Measurements from ENCODE around the gene XRN2.

XRN2 gene

DNA sequence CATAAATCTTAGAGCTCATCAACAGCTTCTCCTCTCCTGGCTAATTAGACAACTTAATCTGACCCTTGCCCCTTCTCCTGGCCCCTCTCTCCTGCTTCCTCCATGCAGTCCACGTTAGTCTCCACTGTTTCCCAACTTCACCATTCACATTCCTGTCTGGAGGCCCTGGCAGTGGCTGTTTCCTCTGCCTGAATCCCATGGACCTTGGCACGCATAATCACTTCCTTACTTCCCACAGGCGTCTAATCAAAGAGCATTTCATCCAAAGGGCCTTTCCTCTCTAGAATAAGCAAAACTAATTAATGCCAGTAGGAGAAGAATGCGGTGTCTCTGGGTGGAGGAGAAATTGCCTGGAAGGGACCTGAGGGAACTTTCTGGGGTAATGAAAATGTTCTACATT is 16.4 kb upstream of the XRN2 start:
- TF ChIP-seq, protein P1, sequence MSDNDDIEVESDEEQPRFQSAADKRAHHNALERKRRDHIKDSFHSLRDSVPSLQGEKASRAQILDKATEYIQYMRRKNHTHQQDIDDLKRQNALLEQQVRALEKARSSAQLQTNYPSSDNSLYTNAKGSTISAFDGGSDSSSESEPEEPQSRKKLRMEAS (IDR thresholded peaks at IDR 0.05): no peak
- TF ChIP-seq TAF1 (IDR thresholded peaks at IDR 0.05; ENCODE audit: low read depth) (no peak), CEBPB (IDR thresholded peaks at IDR 0.05) (no peak), CREB1 (IDR thresholded peaks at IDR 0.05; ENCODE audit: low read depth) (no peak)

DNA sequence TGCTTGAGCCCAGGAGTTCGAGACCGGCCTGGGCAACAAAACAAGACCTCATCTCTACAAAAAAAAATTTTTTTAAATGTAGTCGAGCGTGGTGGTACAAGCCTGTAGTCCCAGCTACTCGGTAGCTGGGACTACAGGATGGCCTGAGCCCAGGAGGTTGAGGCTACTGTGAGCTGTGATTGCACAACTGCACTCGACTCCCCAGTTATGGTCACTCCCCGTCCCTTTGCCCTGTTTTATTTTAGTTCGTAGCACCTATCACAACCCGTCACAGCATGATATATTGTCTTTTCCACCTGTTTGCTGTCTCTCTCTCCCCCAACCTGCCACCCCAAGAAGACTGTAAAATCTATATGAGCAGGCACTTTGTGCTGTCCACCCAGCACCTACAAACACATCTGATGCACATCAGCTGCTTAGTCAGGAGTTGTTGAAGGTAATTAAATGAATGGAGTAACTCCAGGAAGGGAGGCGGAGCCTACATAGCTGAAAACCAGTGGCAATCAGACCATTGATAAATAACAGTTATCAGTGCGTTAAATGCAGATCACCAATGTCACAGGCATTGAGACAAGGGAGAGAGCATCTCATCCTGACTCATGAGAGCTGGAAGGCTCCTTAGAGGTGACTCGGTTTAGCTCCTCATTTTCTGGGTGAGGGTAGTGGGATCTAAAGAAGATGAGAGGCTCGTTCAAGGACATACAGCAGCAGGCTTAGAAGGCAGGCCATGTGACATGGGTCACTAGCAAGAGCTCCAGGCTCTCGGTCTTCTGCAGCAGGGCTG is 14.4 kb upstream of the XRN2 start:
- TF ChIP-seq TCF12 (IDR thresholded peaks at IDR 0.05; ENCODE audit: low read depth): no peak

DNA sequence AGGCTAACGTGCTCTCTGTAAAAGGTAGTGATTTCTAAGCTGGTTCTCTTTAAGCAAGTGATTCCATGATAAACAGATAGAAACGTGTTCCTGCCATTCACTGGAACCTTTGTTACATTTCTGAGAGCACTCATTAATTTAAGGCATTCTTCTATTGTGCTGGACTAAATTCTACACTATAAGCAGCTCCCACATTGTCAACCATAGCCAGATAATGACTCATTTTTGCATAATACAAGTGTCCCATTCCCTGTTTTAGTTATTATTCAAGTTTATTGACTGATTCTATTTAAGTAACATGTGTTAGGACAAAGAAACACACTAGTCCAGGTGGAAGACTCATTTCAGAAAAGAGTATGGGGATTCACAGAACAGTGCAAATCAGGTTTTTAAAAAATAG is 13.5 kb upstream of the XRN2 start:
- no peak for TF ChIP-seq NFIC (IDR thresholded peaks at IDR 0.05)
- no peak for TF ChIP-seq TEAD4 (IDR thresholded peaks at IDR 0.05)
- TF ChIP-seq, protein P1 (IDR thresholded peaks at IDR 0.05): no peak
- no peak for TF ChIP-seq CREB1 (IDR thresholded peaks at IDR 0.05; ENCODE audit: low read depth)
- TF ChIP-seq EGR1 (IDR thresholded peaks at IDR 0.05): no peak
- TF ChIP-seq FOXM1 (IDR thresholded peaks at IDR 0.05; ENCODE audit: borderline replicate concordance, low read depth): no peak
- no peak for TF ChIP-seq CEBPB (IDR thresholded peaks at IDR 0.05)
- TF ChIP-seq, protein P2, sequence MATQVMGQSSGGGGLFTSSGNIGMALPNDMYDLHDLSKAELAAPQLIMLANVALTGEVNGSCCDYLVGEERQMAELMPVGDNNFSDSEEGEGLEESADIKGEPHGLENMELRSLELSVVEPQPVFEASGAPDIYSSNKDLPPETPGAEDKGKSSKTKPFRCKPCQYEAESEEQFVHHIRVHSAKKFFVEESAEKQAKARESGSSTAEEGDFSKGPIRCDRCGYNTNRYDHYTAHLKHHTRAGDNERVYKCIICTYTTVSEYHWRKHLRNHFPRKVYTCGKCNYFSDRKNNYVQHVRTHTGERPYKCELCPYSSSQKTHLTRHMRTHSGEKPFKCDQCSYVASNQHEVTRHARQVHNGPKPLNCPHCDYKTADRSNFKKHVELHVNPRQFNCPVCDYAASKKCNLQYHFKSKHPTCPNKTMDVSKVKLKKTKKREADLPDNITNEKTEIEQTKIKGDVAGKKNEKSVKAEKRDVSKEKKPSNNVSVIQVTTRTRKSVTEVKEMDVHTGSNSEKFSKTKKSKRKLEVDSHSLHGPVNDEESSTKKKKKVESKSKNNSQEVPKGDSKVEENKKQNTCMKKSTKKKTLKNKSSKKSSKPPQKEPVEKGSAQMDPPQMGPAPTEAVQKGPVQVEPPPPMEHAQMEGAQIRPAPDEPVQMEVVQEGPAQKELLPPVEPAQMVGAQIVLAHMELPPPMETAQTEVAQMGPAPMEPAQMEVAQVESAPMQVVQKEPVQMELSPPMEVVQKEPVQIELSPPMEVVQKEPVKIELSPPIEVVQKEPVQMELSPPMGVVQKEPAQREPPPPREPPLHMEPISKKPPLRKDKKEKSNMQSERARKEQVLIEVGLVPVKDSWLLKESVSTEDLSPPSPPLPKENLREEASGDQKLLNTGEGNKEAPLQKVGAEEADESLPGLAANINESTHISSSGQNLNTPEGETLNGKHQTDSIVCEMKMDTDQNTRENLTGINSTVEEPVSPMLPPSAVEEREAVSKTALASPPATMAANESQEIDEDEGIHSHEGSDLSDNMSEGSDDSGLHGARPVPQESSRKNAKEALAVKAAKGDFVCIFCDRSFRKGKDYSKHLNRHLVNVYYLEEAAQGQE (IDR thresholded peaks at IDR 0.05; ENCODE audit: low read depth): no peak
- no peak for TF ChIP-seq TCF12 (IDR thresholded peaks at IDR 0.05; ENCODE audit: low read depth)
- TF ChIP-seq RAD21 (IDR thresholded peaks at IDR 0.05; ENCODE audit: low read depth): no peak
- TF ChIP-seq YY1 (IDR thresholded peaks at IDR 0.05; ENCODE audit: low read depth): no peak
- TF ChIP-seq TAF1 (IDR thresholded peaks at IDR 0.05; ENCODE audit: low read depth): no peak

DNA sequence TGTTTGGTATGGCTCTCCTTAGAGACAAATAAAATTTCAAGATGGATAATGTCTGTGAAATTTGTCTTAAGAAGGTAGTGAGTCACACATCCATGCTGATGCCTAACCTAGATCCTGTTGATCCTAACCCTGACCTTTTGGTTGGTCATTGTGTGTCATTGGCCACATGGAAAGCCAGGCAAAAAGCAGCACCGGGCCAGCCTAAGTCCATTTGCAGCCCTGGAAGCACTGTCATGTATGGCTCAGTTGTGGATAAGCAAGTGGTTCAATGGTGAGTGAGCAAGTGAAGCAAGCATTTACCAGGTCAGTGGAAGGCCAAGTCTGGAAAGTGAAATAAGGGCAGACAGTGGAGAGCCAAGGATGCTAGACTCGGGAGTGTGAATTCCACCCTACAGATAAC is 12.1 kb upstream of the XRN2 start:
- no peak for TF ChIP-seq FOXM1 (IDR thresholded peaks at IDR 0.05; ENCODE audit: borderline replicate concordance, low read depth)
- no peak for TF ChIP-seq TEAD4 (IDR thresholded peaks at IDR 0.05)
- no peak for TF ChIP-seq CEBPB (IDR thresholded peaks at IDR 0.05)
- no peak for TF ChIP-seq ZBTB7A (IDR thresholded peaks at IDR 0.05; ENCODE audit: low read depth)
- no peak for TF ChIP-seq RAD21 (IDR thresholded peaks at IDR 0.05; ENCODE audit: low read depth)
- TF ChIP-seq TCF12 (IDR thresholded peaks at IDR 0.05; ENCODE audit: low read depth): no peak
- no peak for TF ChIP-seq TAF1 (IDR thresholded peaks at IDR 0.05; ENCODE audit: low read depth)
- TF ChIP-seq, protein P3, sequence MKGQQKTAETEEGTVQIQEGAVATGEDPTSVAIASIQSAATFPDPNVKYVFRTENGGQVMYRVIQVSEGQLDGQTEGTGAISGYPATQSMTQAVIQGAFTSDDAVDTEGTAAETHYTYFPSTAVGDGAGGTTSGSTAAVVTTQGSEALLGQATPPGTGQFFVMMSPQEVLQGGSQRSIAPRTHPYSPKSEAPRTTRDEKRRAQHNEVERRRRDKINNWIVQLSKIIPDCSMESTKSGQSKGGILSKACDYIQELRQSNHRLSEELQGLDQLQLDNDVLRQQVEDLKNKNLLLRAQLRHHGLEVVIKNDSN (IDR thresholded peaks at IDR 0.05): no peak
- TF ChIP-seq, protein P2 (IDR thresholded peaks at IDR 0.05; ENCODE audit: low read depth): no peak
- TF ChIP-seq YY1 (IDR thresholded peaks at IDR 0.05; ENCODE audit: low read depth): no peak
- TF ChIP-seq, protein P1 (IDR thresholded peaks at IDR 0.05): no peak
- no peak for TF ChIP-seq EP300 (IDR thresholded peaks at IDR 0.05; ENCODE audit: borderline replicate concordance)
- TF ChIP-seq EGR1 (IDR thresholded peaks at IDR 0.05): no peak
- no peak for TF ChIP-seq CREB1 (IDR thresholded peaks at IDR 0.05; ENCODE audit: low read depth)
- no peak for TF ChIP-seq NFIC (IDR thresholded peaks at IDR 0.05)

DNA sequence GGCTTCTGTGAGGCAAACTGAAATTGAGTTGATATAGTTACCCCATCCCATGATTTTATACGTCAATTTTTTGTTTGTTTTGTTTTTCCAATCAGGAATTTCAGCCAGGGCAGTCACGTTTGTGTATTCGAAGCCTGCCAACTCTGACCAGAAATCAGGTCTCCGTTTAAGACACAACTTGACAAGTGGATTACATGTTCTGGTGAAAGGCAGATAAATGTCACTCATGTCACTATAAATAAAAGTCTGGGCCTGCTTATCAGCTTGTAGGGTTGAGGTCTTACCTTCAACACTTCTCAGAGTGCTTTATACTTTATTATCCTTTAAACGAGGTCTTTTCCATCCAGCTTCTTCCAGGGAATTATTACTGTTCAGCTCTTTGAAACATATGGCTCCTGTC is 8.4 kb upstream of the XRN2 start:
- TF ChIP-seq, protein P1 (IDR thresholded peaks at IDR 0.05): no peak
- TF ChIP-seq, protein P2 (IDR thresholded peaks at IDR 0.05; ENCODE audit: low read depth): no peak
- TF ChIP-seq EP300 (IDR thresholded peaks at IDR 0.05; ENCODE audit: borderline replicate concordance) (no peak), ZBTB7A (IDR thresholded peaks at IDR 0.05; ENCODE audit: low read depth) (no peak), TAF1 (IDR thresholded peaks at IDR 0.05; ENCODE audit: low read depth) (no peak), CEBPB (IDR thresholded peaks at IDR 0.05) (no peak), YY1 (IDR thresholded peaks at IDR 0.05; ENCODE audit: low read depth) (no peak), RAD21 (IDR thresholded peaks at IDR 0.05; ENCODE audit: low read depth) (no peak), CREB1 (IDR thresholded peaks at IDR 0.05; ENCODE audit: low read depth) (no peak), NFIC (IDR thresholded peaks at IDR 0.05) (no peak), TEAD4 (IDR thresholded peaks at IDR 0.05) (no peak), FOXM1 (IDR thresholded peaks at IDR 0.05; ENCODE audit: borderline replicate concordance, low read depth) (no peak), EGR1 (IDR thresholded peaks at IDR 0.05) (no peak)
- TF ChIP-seq, protein P3 (IDR thresholded peaks at IDR 0.05): no peak

Measured in Ishikawa (cell line).